Measurements from ENCODE around the gene TMEM187. TPM values are rescaled to one million over a fixed set of nuclear protein-coding genes. Genes with fewer than 3 reads are reported as not detected.

TMEM187 gene
- total and polyA plus RNA-seq, 2 of the 4 experiments (the other 2 are of a cell fraction), result 3.4 to 6.2 TPM

DNA sequence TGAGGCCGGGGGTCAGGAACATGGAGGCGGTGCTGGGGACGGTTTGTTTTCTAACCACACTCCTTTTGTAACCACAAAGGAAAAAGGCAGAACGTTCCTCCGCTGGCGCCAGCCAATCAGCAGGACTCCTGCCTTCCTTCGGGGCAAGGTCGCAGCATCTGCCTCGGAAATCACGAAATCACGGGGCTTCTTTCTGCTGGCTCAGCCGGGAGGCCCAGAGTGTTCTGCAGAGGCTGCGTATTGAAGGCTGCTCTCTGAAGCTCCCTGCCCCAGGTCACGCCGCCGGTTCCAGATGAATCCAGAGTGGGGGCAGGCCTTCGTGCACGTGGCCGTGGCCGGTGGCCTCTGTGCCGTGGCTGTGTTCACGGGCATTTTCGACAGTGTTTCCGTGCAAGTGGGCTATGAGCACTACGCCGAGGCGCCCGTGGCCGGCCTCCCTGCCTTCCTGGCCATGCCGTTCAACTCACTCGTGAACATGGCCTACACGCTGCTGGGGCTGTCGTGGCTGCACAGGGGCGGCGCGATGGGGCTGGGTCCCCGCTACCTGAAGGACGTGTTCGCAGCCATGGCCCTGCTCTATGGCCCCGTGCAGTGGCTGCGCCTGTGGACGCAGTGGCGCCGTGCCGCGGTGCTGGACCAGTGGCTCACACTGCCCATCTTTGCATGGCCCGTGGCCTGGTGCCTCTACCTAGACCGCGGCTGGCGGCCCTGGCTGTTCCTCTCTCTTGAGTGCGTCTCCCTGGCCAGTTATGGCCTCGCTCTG is 9.4 kb downstream of the TMEM187 start:
- Histone ChIP-seq H3K27me3 (ENCODE audit: control insufficient read depth, insufficient read depth, low read length) (no peaks in the 10 kb centered on the region; the same call in 1 of the 2 replicates), H3K18ac (ENCODE audit: low read depth, low read length) (no peak overlapping the region), H3K4me1 (ENCODE audit: control insufficient read depth, insufficient read depth, low read length) (no peaks in the 10 kb centered on the region), H2BK20ac (ENCODE audit: low read depth, low read length) (no peak overlapping the region), H2AK9ac (replicated peaks; ENCODE audit: low read depth, low read length, poor library complexity) (peak overlapping the region; percentile 70), H3K79me1 (ENCODE audit: low read depth in 1 of 2, low read length in 2 of 2) (no peaks in the 10 kb centered on the region), H2BK120ac (ENCODE audit: low read depth, low read length) (no peak overlapping the region), H3K36me3 (ENCODE audit: control insufficient read depth, insufficient read depth, low read length) (no peaks in the 10 kb centered on the region; the same call in 1 of the 2 replicates), H3K4ac (ENCODE audit: low read depth, low read length) (no peak overlapping the region), H3K9ac (ENCODE audit: low read depth, low read length) (no peak overlapping the region), H3K9me1 (ENCODE audit: insufficient read depth, low read length) (no peaks in the 10 kb centered on the region), H4K91ac (ENCODE audit: insufficient read depth, low read depth, low read length) (no peak overlapping the region), H3K27ac (ENCODE audit: insufficient read depth, low read length) (no peak overlapping the region), H2AFZ (replicated peaks; ENCODE audit: low read length, poor library complexity) (no peak overlapping the region), H3K23ac (ENCODE audit: low read depth, low read length) (no peak overlapping the region), H2AK5ac (ENCODE audit: low read depth, low read length) (no peak overlapping the region), H3K4me2 (ENCODE audit: low read depth, low read length) (no peak overlapping the region), H2BK5ac (ENCODE audit: low read depth, low read length, poor library complexity, severe bottlenecking) (no peak overlapping the region), H4K5ac (ENCODE audit: low read depth, low read length) (no peak overlapping the region), H4K20me1 (ENCODE audit: insufficient read depth, low read length) (no peaks in the 10 kb centered on the region), H3K9me3 (ENCODE audit: control insufficient read depth, insufficient read depth, low read length) (peaks cover 4% of the 10 kb centered on the region; the same call in 1 of the 2 replicates), H3K56ac (ENCODE audit: extremely low read depth, insufficient read depth, low read length) (no peak overlapping the region), H2BK15ac (ENCODE audit: low read depth, low read length) (no peak overlapping the region), H3K4me3 (ENCODE audit: insufficient read depth, low read depth, low read length) (no peak overlapping the region), H3K14ac (replicated peaks; ENCODE audit: low read depth, low read length) (no peak overlapping the region), H4K8ac (ENCODE audit: low read depth in 2 of 2, low read length in 2 of 2) (no peak overlapping the region)
- dilution Hi-C loops (cut with HindIII; ENCODE audit: low sequenced_read_pairs, unreplicated experiment) (no loop called here), intact Hi-C loops (cut with micrococcal nuclease) (no loop called here), in situ Hi-C loops (cut with MboI; ENCODE audit: low sequenced_read_pairs) (no loop called here)
- DNase-seq, result no peak
- BruUV-seq (replicated peaks), result no TSS peak
- TF ChIP-seq MAFK (IDR thresholded peaks at IDR 0.05; ENCODE audit: low read depth, low read length) (no peak), RAD21 (IDR thresholded peaks at IDR 0.05; ENCODE audit: low read length) (no peak), SMC3 (IDR thresholded peaks at IDR 0.05; ENCODE audit: low read depth, low read length) (no peak), MAZ (IDR thresholded peaks at IDR 0.05; ENCODE audit: borderline replicate concordance, low read depth, low read length) (no peak), POLR2A (IDR thresholded peaks at IDR 0.05; ENCODE audit: low read depth, low read length) (no peak), RCOR1 (IDR thresholded peaks at IDR 0.05; ENCODE audit: insufficient replicate concordance, low read length) (no peak), BHLHE40 (IDR thresholded peaks at IDR 0.05; ENCODE audit: low read depth, low read length) (no peak)
- TF ChIP-seq, protein P1, sequence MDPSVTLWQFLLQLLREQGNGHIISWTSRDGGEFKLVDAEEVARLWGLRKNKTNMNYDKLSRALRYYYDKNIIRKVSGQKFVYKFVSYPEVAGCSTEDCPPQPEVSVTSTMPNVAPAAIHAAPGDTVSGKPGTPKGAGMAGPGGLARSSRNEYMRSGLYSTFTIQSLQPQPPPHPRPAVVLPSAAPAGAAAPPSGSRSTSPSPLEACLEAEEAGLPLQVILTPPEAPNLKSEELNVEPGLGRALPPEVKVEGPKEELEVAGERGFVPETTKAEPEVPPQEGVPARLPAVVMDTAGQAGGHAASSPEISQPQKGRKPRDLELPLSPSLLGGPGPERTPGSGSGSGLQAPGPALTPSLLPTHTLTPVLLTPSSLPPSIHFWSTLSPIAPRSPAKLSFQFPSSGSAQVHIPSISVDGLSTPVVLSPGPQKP (IDR thresholded peaks at IDR 0.05; ENCODE audit: borderline replicate concordance, low read depth, low read length), result no peak
- WGBS, 2 experiments (ENCODE audit: extremely low coverage in 2 of 2, insufficient read length in 1 of 2), result 89% methylated on average over 40 of the region's 52 CpGs; no CpG with 5 or more reads in 1 of the 2 experiments
- ChIA-PET CTCF (no interaction called here), POLR2A (ENCODE audit: unreplicated experiment) (no interaction called here)
- no peak for ATAC-seq (ENCODE audit: low read depth)

Data from IMR-90 (cell line).